Sigmoid colon (tissue), 4 donors: Measurements from ENCODE around the gene HAO1.

Experiments used
- EP300 ChIP-seq, 4 donors: sonication (generic); formaldehyde crosslinking; IDR thresholded peaks; one replicate each; pipeline ENCODE4 v1.6.1; 2017; ENCODE audit warnings: antibody characterized with exemption in 4 of 4
- POLR2AphosphoS5 ChIP-seq, 4 donors: sonication (generic); formaldehyde crosslinking; IDR thresholded peaks; one replicate each; pipeline ENCODE4 v1.6.1; 2017; ENCODE audit warnings: antibody characterized with exemption in 4 of 4
- TF ChIP-seq, protein P1 (sequence below), 4 experiments: fragments of 450-650 bp in 3 of 4; fragments of 200-600 bp in 1 of 4; IDR thresholded peaks; one replicate each; pipeline ENCODE4 v1.5.1; 2016 to 2019; ENCODE audit warnings: antibody characterized with exemption in 4 of 4, mild to moderate bottlenecking in 3 of 4, moderate library complexity in 2 of 4

DNA sequence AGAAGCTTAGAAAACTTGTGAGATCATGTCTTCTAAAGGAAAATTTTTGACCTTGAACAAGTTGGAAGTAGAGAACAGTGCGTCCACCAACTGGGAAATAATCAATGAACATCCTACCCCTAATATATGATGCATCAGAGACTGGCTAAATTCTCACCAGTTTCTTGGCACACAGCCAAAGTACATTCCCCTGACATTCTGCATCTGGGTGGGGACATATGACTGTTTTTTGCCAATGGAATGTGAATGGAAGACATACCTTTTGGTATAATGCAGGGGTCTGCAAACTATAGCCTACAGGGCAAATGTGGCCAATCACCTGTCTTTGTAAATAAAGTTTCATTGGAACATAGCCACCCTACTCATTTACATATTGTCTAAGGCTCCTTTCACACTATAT is 84.7 kb downstream of the HAO1 start:
- TF ChIP-seq, protein P1, sequence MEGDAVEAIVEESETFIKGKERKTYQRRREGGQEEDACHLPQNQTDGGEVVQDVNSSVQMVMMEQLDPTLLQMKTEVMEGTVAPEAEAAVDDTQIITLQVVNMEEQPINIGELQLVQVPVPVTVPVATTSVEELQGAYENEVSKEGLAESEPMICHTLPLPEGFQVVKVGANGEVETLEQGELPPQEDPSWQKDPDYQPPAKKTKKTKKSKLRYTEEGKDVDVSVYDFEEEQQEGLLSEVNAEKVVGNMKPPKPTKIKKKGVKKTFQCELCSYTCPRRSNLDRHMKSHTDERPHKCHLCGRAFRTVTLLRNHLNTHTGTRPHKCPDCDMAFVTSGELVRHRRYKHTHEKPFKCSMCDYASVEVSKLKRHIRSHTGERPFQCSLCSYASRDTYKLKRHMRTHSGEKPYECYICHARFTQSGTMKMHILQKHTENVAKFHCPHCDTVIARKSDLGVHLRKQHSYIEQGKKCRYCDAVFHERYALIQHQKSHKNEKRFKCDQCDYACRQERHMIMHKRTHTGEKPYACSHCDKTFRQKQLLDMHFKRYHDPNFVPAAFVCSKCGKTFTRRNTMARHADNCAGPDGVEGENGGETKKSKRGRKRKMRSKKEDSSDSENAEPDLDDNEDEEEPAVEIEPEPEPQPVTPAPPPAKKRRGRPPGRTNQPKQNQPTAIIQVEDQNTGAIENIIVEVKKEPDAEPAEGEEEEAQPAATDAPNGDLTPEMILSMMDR (IDR thresholded peaks at IDR 0.05), result no peak
- TF ChIP-seq EP300 (IDR thresholded peaks at IDR 0.05), result no peak
- no peak for TF ChIP-seq POLR2AphosphoS5 (IDR thresholded peaks at IDR 0.05)
